Measurements from ENCODE around the gene SLC35D2.

Gene SLC35D2

DNA sequence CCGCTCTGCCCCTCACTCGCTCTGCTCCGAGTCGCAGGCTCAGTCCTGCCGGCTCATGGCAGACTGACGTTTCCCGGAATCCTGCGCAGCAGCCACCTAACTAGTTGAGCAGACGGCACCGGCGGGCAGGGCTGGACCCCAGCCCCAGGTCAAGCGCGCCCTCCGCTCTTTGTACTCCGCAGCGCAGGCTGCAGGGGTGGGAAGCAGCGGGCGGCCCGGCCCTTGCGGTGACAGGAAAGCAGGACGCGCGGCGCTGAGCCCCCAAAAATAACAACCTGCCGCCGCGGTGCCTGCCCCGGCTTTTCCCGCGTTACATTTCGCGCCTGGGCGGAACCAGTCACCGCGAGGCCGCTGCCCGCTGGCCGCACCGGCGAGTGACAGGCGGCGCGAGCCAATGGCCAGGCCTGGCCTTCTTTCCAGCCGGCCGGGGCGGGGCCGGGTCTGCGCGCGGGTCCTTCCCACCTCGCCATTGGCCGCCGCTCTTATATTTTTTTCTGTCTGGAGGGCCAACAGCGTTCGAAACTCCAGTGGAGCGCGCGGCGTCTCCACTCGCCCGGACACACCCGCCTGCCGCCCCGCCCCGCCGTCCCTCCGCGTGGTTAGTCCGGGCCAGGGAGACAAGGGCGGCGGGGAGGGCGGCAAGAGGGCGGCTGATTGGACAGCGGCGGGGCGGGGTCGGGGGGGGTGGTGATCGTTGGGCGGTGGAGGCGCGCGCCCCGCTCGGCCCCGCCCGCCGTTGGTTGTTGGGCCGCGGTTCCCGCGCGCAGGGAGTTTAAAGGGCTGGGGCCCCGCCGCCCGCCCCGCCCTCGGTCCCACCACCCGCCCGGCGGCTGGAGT lies 34.8 kb upstream of the SLC35D2 start, which contains the start of gene ZNF367:
Gene ZNF367 (minus strand): TSS at position 288 of the 837 bp plus-strand sequence. CDS start 338 bp downstream, outside the sequence.
- Histone ChIP-seq H4K20me1 (ENCODE audit: low read depth, low read length) (no peaks in the 10 kb centered on the region; the same call in 1 of the 2 replicates), H3K4me3 (ENCODE audit: insufficient read depth, low read length, poor library complexity, severe bottlenecking) (peak within 1 kb of the TSS; percentile 82), H3K9ac (ENCODE audit: low read length) (peak within 1 kb of the TSS; percentile 100), H3K4me2 (ENCODE audit: low read depth, low read length, poor library complexity, severe bottlenecking) (peak within 1 kb of the TSS; percentile 98), H3K27me3 (ENCODE audit: low read length) (no peaks in the 10 kb centered on the region), H3K36me3 (ENCODE audit: low read length) (peaks cover 7% of the 10 kb centered on the region), H3K9me2 (replicated peaks; ENCODE audit: insufficient read depth, low read length) (no peaks in the 10 kb centered on the region), H3F3A (ENCODE audit: insufficient read depth) (peaks cover 28% of the 10 kb centered on the region), H3K27ac (ENCODE audit: low read depth, low read length) (peak within 1 kb of the TSS; percentile 97), H2AFZ (ENCODE audit: low read depth, low read length, severe bottlenecking) (peak within 1 kb of the TSS; percentile 78), H3K9me3 (ENCODE audit: insufficient read depth, low read length) (no peaks in the 10 kb centered on the region), H3K79me2 (ENCODE audit: insufficient read depth, low read length) (peaks cover 40% of the 10 kb centered on the region)
- TF ChIP-seq EZH2phosphoT487 (conservative IDR thresholded peaks at IDR 0.05; ENCODE audit: low read length), result no peak
- TF ChIP-seq, protein P1, sequence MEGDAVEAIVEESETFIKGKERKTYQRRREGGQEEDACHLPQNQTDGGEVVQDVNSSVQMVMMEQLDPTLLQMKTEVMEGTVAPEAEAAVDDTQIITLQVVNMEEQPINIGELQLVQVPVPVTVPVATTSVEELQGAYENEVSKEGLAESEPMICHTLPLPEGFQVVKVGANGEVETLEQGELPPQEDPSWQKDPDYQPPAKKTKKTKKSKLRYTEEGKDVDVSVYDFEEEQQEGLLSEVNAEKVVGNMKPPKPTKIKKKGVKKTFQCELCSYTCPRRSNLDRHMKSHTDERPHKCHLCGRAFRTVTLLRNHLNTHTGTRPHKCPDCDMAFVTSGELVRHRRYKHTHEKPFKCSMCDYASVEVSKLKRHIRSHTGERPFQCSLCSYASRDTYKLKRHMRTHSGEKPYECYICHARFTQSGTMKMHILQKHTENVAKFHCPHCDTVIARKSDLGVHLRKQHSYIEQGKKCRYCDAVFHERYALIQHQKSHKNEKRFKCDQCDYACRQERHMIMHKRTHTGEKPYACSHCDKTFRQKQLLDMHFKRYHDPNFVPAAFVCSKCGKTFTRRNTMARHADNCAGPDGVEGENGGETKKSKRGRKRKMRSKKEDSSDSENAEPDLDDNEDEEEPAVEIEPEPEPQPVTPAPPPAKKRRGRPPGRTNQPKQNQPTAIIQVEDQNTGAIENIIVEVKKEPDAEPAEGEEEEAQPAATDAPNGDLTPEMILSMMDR (IDR thresholded peaks at IDR 0.05; ENCODE audit: insufficient read depth, low read length, poor library complexity, severe bottlenecking), result no peak

DNA sequence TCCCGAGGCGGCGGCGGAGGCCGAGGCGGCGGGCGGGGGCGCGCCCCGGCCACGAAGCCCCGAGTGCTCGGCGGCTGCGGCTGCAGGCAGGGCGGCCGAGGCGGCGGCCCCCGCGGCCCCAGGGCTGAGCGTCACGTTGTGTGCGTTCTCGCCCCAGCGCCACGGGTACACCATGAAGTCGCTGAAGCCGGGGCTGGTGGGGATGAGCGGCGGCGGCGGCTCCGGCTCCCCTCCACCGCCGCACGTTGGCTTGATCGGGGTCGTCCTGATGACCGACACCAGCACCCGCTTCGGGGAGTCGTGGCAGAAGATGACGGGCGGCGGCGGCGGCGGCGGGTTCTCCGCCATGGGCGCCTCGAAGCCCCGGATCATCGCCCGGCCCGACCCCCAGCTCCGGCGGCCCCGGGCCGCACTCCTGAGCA lies 34.2 kb upstream of the SLC35D2 start:
- Histone ChIP-seq H3K27ac (ENCODE audit: low read depth, low read length) (peak overlapping the region; percentile 97), H3K4me2 (ENCODE audit: low read depth, low read length, poor library complexity, severe bottlenecking) (peak overlapping the region; percentile 58), H4K20me1 (ENCODE audit: low read depth, low read length) (peaks cover 3% of the 10 kb centered on the region), H3F3A (ENCODE audit: insufficient read depth) (peaks cover 34% of the 10 kb centered on the region), H3K79me2 (ENCODE audit: insufficient read depth, low read length) (peaks cover 46% of the 10 kb centered on the region), H3K9me3 (ENCODE audit: insufficient read depth, low read length) (no peaks in the 10 kb centered on the region), H3K4me3 (ENCODE audit: insufficient read depth, low read length, poor library complexity, severe bottlenecking) (peak overlapping the region; percentile 78), H2AFZ (ENCODE audit: low read depth, low read length, severe bottlenecking) (no peak overlapping the region), H3K9me2 (replicated peaks; ENCODE audit: insufficient read depth, low read length) (no peaks in the 10 kb centered on the region), H3K36me3 (ENCODE audit: low read length) (peaks cover 7% of the 10 kb centered on the region), H3K9ac (ENCODE audit: low read length) (peak overlapping the region; percentile 100), H3K27me3 (ENCODE audit: low read length) (no peaks in the 10 kb centered on the region)
- TF ChIP-seq, protein P1 (IDR thresholded peaks at IDR 0.05; ENCODE audit: insufficient read depth, low read length, poor library complexity, severe bottlenecking), result no peak
- TF ChIP-seq EZH2phosphoT487 (conservative IDR thresholded peaks at IDR 0.05; ENCODE audit: low read length), result no peak

DNA sequence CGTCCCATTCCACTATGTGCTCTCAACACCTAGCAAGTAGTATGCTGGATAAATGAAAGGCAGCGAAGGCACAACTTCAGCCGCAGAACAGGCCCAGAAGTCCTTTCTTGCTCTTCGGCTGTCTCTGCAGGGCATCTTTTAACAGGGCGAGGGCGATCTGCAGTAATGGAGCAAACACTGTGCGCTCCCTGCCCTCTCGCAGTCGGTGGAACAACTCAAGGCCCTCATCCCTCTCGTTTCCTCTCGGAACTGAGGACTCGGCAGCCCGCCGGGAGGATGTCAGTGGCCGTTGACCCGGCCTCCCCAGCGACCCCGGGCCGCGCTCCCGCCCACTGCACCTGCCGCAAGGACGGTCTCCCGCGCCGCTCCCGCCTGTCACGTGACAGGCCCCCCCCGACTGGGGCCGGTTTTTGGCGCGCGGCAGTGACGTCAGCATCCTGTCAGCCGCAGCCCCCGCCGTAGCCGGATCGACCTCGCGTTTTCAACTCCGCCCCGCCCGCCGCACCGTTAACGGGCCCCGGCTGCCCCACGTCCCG lies 33.6 kb upstream of the SLC35D2 start:
- H3K79me2 ChIP-seq (ENCODE audit: insufficient read depth, low read length), result peaks cover 52% of the 10 kb centered on the region
- H3K9me2 ChIP-seq (replicated peaks; ENCODE audit: insufficient read depth, low read length), result no peaks in the 10 kb centered on the region
- no peaks in the 10 kb centered on the region for H3K27me3 ChIP-seq (ENCODE audit: low read length)
- H3K9ac ChIP-seq (ENCODE audit: low read length), result peak overlapping the region; percentile 86
- H3K27ac ChIP-seq (ENCODE audit: low read depth, low read length), result peak overlapping the region; percentile 97
- no peaks in the 10 kb centered on the region for H3K9me3 ChIP-seq (ENCODE audit: insufficient read depth, low read length)
- peaks cover 6% of the 10 kb centered on the region for H4K20me1 ChIP-seq (ENCODE audit: low read depth, low read length)
- H3K36me3 ChIP-seq (ENCODE audit: low read length), result peaks cover 7% of the 10 kb centered on the region
- H3F3A ChIP-seq (ENCODE audit: insufficient read depth), result peaks cover 34% of the 10 kb centered on the region
- no peak overlapping the region for H2AFZ ChIP-seq (ENCODE audit: low read depth, low read length, severe bottlenecking)
- H3K4me3 ChIP-seq (ENCODE audit: insufficient read depth, low read length, poor library complexity, severe bottlenecking), result peak overlapping the region; percentile 81
- TF ChIP-seq EZH2phosphoT487 (conservative IDR thresholded peaks at IDR 0.05; ENCODE audit: low read length), result no peak
- TF ChIP-seq, protein P1 (IDR thresholded peaks at IDR 0.05; ENCODE audit: insufficient read depth, low read length, poor library complexity, severe bottlenecking), result no peak
- peak overlapping the region; percentile 94 for H3K4me2 ChIP-seq (ENCODE audit: low read depth, low read length, poor library complexity, severe bottlenecking)

Data from SU-DHL-6 (cell line).